Keratinocyte (primary cell): ENCODE data around the gene PCGF2.

Experiments used
- CTCF ChIP-seq, 3 experiments: IDR thresholded peaks in 1 of 3; conservative IDR thresholded peaks in 1 of 3; optimal IDR thresholded peaks in 1 of 3; 2 replicates in 2 of 3; 3 replicates in 1 of 3; pipeline versions ENCODE3 to v1.5.1; 2011; ENCODE audit warnings: low read length in 3 of 3, mild to moderate bottlenecking in 3 of 3, moderate library complexity in 2 of 3, control low read depth in 1 of 3, inconsistent platforms in 1 of 3; ENCODE audit not compliant: insufficient read depth in 2 of 3; ENCODE audit errors: extremely low read depth in 1 of 3
- EZH2 ChIP-seq: IDR thresholded peaks from one replicate; pipeline ENCODE4 v1.6.1; 2012; ENCODE audit warnings: inconsistent platforms, mild to moderate bottlenecking, low read length, moderate library complexity

DNA sequence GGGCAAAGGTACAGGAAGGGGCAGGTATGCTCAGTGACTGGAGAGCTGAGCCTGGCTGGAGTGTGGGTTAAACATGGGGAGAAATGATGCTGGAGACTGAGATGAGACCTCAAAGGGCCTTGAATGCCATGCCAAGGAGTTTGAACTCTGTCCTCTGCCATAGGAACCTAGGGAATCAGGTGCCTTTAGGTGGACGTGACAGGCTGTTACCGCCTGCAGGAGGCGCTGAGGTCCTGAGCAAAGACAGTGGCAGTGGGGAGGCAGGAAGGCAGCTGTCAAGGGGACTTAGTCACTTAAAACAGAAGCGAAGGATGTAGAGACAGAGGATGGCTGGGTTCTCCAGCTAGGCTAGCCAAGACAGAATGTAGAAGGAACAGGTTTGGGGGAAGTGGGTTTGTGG, 13.5 kb upstream of the PCGF2 start:
- TF ChIP-seq CTCF (optimal IDR thresholded peaks at IDR 0.05 in 1 of 3, IDR thresholded peaks at IDR 0.05 in 1 of 3, conservative IDR thresholded peaks at IDR 0.05 in 1 of 3; ENCODE audit: extremely low read depth in 1 of 3, insufficient read depth in 2 of 3, low read length in 3 of 3) (peak; percentile 37 to 61 (median 58)), EZH2 (no peak)
